CD14-positive monocyte (primary cell): ENCODE measurements around the gene KANSL3. TPM values are rescaled to one million over a fixed set of nuclear protein-coding genes. Genes with fewer than 3 reads are reported as not detected.

Experiments
- DNase-seq, 3 donors: peaks; one replicate each; pipeline ENCODE4 v3.0.0-alpha.2; 2011 to 2022
- H2AFZ ChIP-seq: 2 replicates; pipeline ENCODE4 v1.6.0; 2012; ENCODE audit warnings: mild to moderate bottlenecking, low read depth, low read length, inconsistent platforms; ENCODE audit not compliant: insufficient read depth, poor library complexity, severe bottlenecking
- H3K27ac ChIP-seq, 2 donors: 1 replicate in 1 of 2; 2 replicates in 1 of 2; pipeline ENCODE4 v1.5.1; 2012 to 2013; ENCODE audit warnings: low read length in 2 of 2, control low read depth in 1 of 2, inconsistent platforms in 1 of 2, low read depth in 1 of 2, mild to moderate bottlenecking in 1 of 2
- H3K27me3 ChIP-seq, 2 donors: one replicate each; pipeline versions ENCODE4 v1.6.0 to v1.6.1; 2011 to 2013; ENCODE audit warnings: low read length in 2 of 2; ENCODE audit not compliant: control insufficient read depth in 2 of 2, insufficient read depth in 2 of 2
- H3K36me3 ChIP-seq, 2 donors: replicated peaks in 1 of 2; 1 replicate in 1 of 2; 2 replicates in 1 of 2; pipeline versions ENCODE4 v1.5.1 to v1.6.1; 2012 to 2013; ENCODE audit warnings: low read length in 2 of 2, control low read depth in 1 of 2, inconsistent platforms in 1 of 2, mild to moderate bottlenecking in 1 of 2; ENCODE audit not compliant: insufficient read depth in 2 of 2, control insufficient read depth in 1 of 2
- H3K4me1 ChIP-seq, 2 donors: 1 replicate in 1 of 2; 2 replicates in 1 of 2; pipeline versions ENCODE4 v1.5.1 to v1.6.1; 2012 to 2013; ENCODE audit warnings: low read length in 2 of 2, control low read depth in 1 of 2, inconsistent platforms in 1 of 2, mild to moderate bottlenecking in 1 of 2, moderate library complexity in 1 of 2; ENCODE audit not compliant: insufficient read depth in 2 of 2, control insufficient read depth in 1 of 2
- H3K4me2 ChIP-seq: replicated peaks from 2 replicates; pipeline ENCODE3; 2012; ENCODE audit warnings: low read length, moderate library complexity, mild to moderate bottlenecking; ENCODE audit not compliant: poor library complexity, severe bottlenecking; ENCODE audit errors: extremely low read depth
- H3K4me3 ChIP-seq, 3 experiments: fragments of 200-600 bp in 1 of 3; sonication (generic) in 1 of 3; replicated peaks in 1 of 3; 1 replicate in 2 of 3; 2 replicates in 1 of 3; pipeline ENCODE4 v1.5.1; 2011 to 2013; ENCODE audit warnings: low read length in 3 of 3, mild to moderate bottlenecking in 3 of 3, control low read depth in 2 of 3, low read depth in 2 of 3, inconsistent platforms in 1 of 3, moderate library complexity in 1 of 3
- H3K79me2 ChIP-seq: 2 replicates; pipeline ENCODE4 v1.6.0; 2012; ENCODE audit warnings: mild to moderate bottlenecking, control low read depth, inconsistent platforms, low read length, moderate library complexity; ENCODE audit not compliant: insufficient read depth
- H3K9ac ChIP-seq: 2 replicates; pipeline ENCODE4 v1.6.0; 2017; ENCODE audit warnings: low read length, mild to moderate bottlenecking; ENCODE audit not compliant: insufficient read depth, poor library complexity, severe bottlenecking
- H3K9me3 ChIP-seq, 2 donors: replicated peaks in 1 of 2; 1 replicate in 1 of 2; 2 replicates in 1 of 2; pipeline versions ENCODE4 v1.5.1 to v1.6.1; 2012 to 2013; ENCODE audit warnings: low read length in 2 of 2, control low read depth in 1 of 2; ENCODE audit not compliant: control insufficient read depth in 1 of 2, insufficient read depth in 1 of 2
- H4K20me1 ChIP-seq: 2 replicates; pipeline ENCODE4 v1.6.0; 2012; ENCODE audit warnings: mild to moderate bottlenecking, low read length, control low read depth, moderate library complexity; ENCODE audit not compliant: insufficient read depth
- H3K27ac Mint-ChIP-seq, 7 donors: one replicate each; pipeline ENCODE4 v1.8.0; 2020; ENCODE audit warnings: mild to moderate bottlenecking in 7 of 7, mixed read lengths in 7 of 7, moderate library complexity in 6 of 7, inconsistent platforms in 2 of 7
- H3K27me3 Mint-ChIP-seq, 3 donors: one replicate each; pipeline ENCODE4 v1.8.0; 2021 to 2022; ENCODE audit warnings: low read depth in 3 of 3, mild to moderate bottlenecking in 3 of 3, mixed read lengths in 3 of 3, moderate library complexity in 3 of 3, inconsistent platforms in 1 of 3
- H3K36me3 Mint-ChIP-seq, 2 donors: one replicate each; pipeline ENCODE4 v1.8.0; 2020; ENCODE audit warnings: mixed read lengths in 2 of 2, inconsistent platforms in 1 of 2, mild to moderate bottlenecking in 1 of 2
- H3K4me1 Mint-ChIP-seq: one replicate; pipeline ENCODE4 v1.8.0; 2020; ENCODE audit warnings: mild to moderate bottlenecking, mixed read lengths
- H3K4me3 Mint-ChIP-seq, 2 donors: one replicate each; pipeline ENCODE4 v1.8.0; 2020; ENCODE audit warnings: mild to moderate bottlenecking in 2 of 2, mixed read lengths in 2 of 2, moderate library complexity in 1 of 2
- H3K9me3 Mint-ChIP-seq, 7 donors: one replicate each; pipeline ENCODE4 v1.8.0; 2020 to 2022; ENCODE audit warnings: mixed read lengths in 7 of 7, mild to moderate bottlenecking in 6 of 7, moderate library complexity in 6 of 7, inconsistent platforms in 2 of 7
- CTCF ChIP-seq: fragments of 200-600 bp; IDR thresholded peaks from one replicate; pipeline ENCODE4 v1.8.0; 2022; ENCODE audit warnings: antibody characterized with exemption, mild to moderate bottlenecking
- WGBS: methylation state at CpG from one replicate; pipeline ENCODE4 v1.1.5; 2013; ENCODE audit warnings: missing lambda C conversion rate; ENCODE audit not compliant: insufficient coverage; 5-methylcytosine and 5-hydroxymethylcytosine counted together
- intact Hi-C, 2 donors: fragments of 100-400 bp; cut with micrococcal nuclease; formaldehyde crosslinking; loops; one replicate each; pipeline versions ENCODE4 v1.15.0 to v1.15.1; 2023
- polyA plus RNA-seq, 3 donors: library from polyadenylated mRNA; depleted of rRNA in 1 of 3; unstranded in 2 of 3; stranded (reverse) in 1 of 3; fragments of 300-500 nt in 2 of 3; fragments of >200 nt in 1 of 3; fragmentation: Illumina TruSeq in 2 of 3; gene quantifications; 1 replicate in 2 of 3; 2 replicates in 1 of 3; pipeline ENCODE4 v1.2.3, GENCODE V29; 2012 to 2021

Gene KANSL3
- polyA plus RNA-seq, 3 donors = 2.5 to 25.3 (median 7.2) TPM

DNA sequence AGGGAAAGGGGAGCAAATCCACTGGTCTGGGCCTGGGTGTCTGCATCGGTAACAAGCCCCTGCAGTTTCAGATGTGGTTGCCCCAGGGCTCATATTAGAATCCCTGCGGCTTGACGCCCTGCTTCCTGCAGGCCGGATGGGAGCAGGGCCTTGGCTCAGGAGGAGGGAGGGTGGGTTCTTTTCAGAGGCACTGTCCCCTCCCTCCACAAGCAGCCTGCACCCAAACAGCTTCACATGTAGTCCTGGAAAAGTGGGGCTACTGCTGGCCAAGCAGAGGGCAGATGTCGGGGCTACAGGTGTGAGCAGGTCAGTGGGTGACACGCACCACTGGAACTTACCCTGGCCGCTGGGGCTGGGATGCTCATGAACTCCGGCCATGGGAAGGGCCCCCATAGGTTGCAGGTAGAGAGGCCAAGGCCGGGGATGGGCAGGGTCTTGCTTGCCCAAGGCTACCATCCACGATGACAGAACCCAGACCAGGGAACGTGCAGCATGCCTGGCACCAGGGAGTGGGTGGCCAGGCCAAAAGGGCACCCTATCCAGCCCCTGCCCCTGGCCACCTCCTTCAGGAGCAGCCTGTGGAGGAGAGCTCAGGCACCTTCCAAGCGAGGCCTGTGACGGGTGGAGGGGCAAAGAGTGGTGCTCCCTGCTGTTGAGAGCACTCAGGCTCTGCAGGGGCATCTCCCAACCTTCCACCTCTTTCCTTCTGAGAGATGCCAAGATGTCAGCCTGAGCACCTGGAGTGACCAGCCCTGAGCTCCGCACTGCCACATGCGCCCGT, 84.7 kb downstream of the KANSL3 start:
- no peak for TF ChIP-seq CTCF
- intact Hi-C loops = no loop called here
- no peak overlapping the region for H3K4me3 Mint-ChIP-seq
- H3K27ac ChIP-seq = no peak overlapping the region
- H3K27ac Mint-ChIP-seq = no peak overlapping the region
- H3K27me3 ChIP-seq = no peaks in the 10 kb centered on the region
- H3K4me3 ChIP-seq = no peak overlapping the region
- H3K27me3 Mint-ChIP-seq = peaks cover 2 to 12% (median 3%) of the 10 kb centered on the region in 3 donors
- H3K4me2 ChIP-seq = no peak overlapping the region
- 88% methylated on average over 8 of the region's 16 CpGs for WGBS
- H3K9ac ChIP-seq = no peak overlapping the region
- peaks cover 45% of the 10 kb centered on the region for H4K20me1 ChIP-seq
- H3K9me3 ChIP-seq = no peaks in the 10 kb centered on the region
- no peaks in the 10 kb centered on the region for H3K79me2 ChIP-seq
- H3K4me1 Mint-ChIP-seq = peaks cover 15% of the 10 kb centered on the region
- H3K36me3 Mint-ChIP-seq = peaks cover 25 to 41% of the 10 kb centered on the region in 2 donors
- peaks cover 3 to 9% of the 10 kb centered on the region in 2 donors for H3K4me1 ChIP-seq
- H2AFZ ChIP-seq = no peak overlapping the region
- DNase-seq = no peak
- H3K9me3 Mint-ChIP-seq = peaks cover 0 to 7% (median 0%) of the 10 kb centered on the region in 7 donors
- H3K36me3 ChIP-seq = peaks cover 42 to 48% of the 10 kb centered on the region in 2 donors

- Histone ChIP-seq H3K4me2 (no peak overlapping the region), H3K4me1 (peaks cover 3 to 9% of the 10 kb centered on the region in 2 donors), H3K27ac (peak overlapping the region in 1 of 2 donors; percentile 26), H3K4me3 (no peak overlapping the region), H3K27me3 (no peaks in the 10 kb centered on the region), H4K20me1 (peaks cover 54% of the 10 kb centered on the region), H3K36me3 (peaks cover 44 to 57% of the 10 kb centered on the region in 2 donors), H3K9ac (no peak overlapping the region), H2AFZ (no peak overlapping the region), H3K79me2 (peaks cover 2% of the 10 kb centered on the region), H3K9me3 (no peaks in the 10 kb centered on the region)
- H3K4me3 Mint-ChIP-seq = no peak overlapping the region
- H3K27ac Mint-ChIP-seq = peak overlapping the region in 3 of 7 donors; percentile 18 to 33 (median 18)
- H3K27me3 Mint-ChIP-seq = peaks cover 0 to 10% (median 3%) of the 10 kb centered on the region in 3 donors
- intact Hi-C loops = no loop called here
- WGBS = 94% methylated on average over 10 of the region's 18 CpGs
- peaks cover 32 to 50% of the 10 kb centered on the region in 2 donors for H3K36me3 Mint-ChIP-seq
- no peak for TF ChIP-seq CTCF
- no peak for DNase-seq
- peaks cover 0 to 7% (median 0%) of the 10 kb centered on the region in 7 donors for H3K9me3 Mint-ChIP-seq
- peaks cover 15% of the 10 kb centered on the region for H3K4me1 Mint-ChIP-seq
These were observed 85.6 kb downstream of the KANSL3 start for GRCh38 chr2:96552315-96553175.
